Naive thymus-derived CD8-positive, alpha-beta T cell (primary cell): ENCODE data around the gene WFS1. TPM values are rescaled to one million over a fixed set of nuclear protein-coding genes. Genes with fewer than 3 reads are reported as not detected.

Source experiments
- ATAC-seq, 2 donors: fragments of 150-1000 bp; cut with Tn5 transposase in 1 of 2; sonication (Bioruptor Pico), chemical (Tn5 transposase) in 1 of 2; 1 replicate in 1 of 2; 2 replicates in 1 of 2; pipeline ENCODE4 v1.10.0; 2021; ENCODE audit warnings: mild to moderate bottlenecking in 2 of 2, moderate library complexity in 2 of 2
- POLR2A ChIA-PET: fragments of 350-600 bp; sonication (Branson Sonifier 250); formaldehyde crosslinking; loops from one replicate; lab custom pipeline; 2021; ENCODE audit warnings: antibody characterized with exemption; lab: Charles Lee
- DNase-seq, 10 donors: peaks; one replicate each; pipeline versions ENCODE4 v3.0.0 to v3.0.0-alpha.2; 2020 to 2022
- H3K27ac Mint-ChIP-seq, 10 donors: one replicate each; pipeline ENCODE4 v1.8.0; 2020 to 2022; ENCODE audit warnings: mild to moderate bottlenecking in 10 of 10, mixed read lengths in 10 of 10, moderate library complexity in 4 of 10, inconsistent platforms in 1 of 10
- H3K27me3 Mint-ChIP-seq, 5 donors: one replicate each; pipeline ENCODE4 v1.8.0; 2021 to 2022; ENCODE audit warnings: mixed read lengths in 5 of 5
- H3K36me3 Mint-ChIP-seq, 3 donors: one replicate each; pipeline ENCODE4 v1.8.0; 2020 to 2022; ENCODE audit warnings: mixed read lengths in 3 of 3, mild to moderate bottlenecking in 2 of 3, inconsistent platforms in 1 of 3
- H3K4me1 Mint-ChIP-seq, 4 donors: one replicate each; pipeline ENCODE4 v1.8.0; 2021 to 2022; ENCODE audit warnings: mixed read lengths in 4 of 4
- H3K4me3 Mint-ChIP-seq, 10 donors: one replicate each; pipeline ENCODE4 v1.8.0; 2020 to 2022; ENCODE audit warnings: mild to moderate bottlenecking in 10 of 10, mixed read lengths in 10 of 10, moderate library complexity in 6 of 10, inconsistent platforms in 1 of 10
- H3K9me3 Mint-ChIP-seq, 9 donors: one replicate each; pipeline ENCODE4 v1.8.0; 2020 to 2022; ENCODE audit warnings: mixed read lengths in 9 of 9, mild to moderate bottlenecking in 3 of 9, inconsistent platforms in 1 of 9, moderate library complexity in 1 of 9
- polyA plus RNA-seq, 3 donors: library from polyadenylated mRNA; unstranded; fragments of 300-500 nt; fragmentation: Illumina TruSeq; gene quantifications; one replicate each; pipeline ENCODE4 v1.2.3, GENCODE V29; 2021
- total RNA-seq, 8 experiments: library from RNA in 2 of 8; stranded (reverse) in 2 of 8; gene quantifications; one replicate each; pipeline ENCODE4 v1.2.3 and lab custom pipeline; 2021 to 2026

Gene WFS1
- total and polyA plus RNA-seq, 5 experiments from 2014 or later: 2.9 to 5.9 (median 4.8) TPM

DNA sequence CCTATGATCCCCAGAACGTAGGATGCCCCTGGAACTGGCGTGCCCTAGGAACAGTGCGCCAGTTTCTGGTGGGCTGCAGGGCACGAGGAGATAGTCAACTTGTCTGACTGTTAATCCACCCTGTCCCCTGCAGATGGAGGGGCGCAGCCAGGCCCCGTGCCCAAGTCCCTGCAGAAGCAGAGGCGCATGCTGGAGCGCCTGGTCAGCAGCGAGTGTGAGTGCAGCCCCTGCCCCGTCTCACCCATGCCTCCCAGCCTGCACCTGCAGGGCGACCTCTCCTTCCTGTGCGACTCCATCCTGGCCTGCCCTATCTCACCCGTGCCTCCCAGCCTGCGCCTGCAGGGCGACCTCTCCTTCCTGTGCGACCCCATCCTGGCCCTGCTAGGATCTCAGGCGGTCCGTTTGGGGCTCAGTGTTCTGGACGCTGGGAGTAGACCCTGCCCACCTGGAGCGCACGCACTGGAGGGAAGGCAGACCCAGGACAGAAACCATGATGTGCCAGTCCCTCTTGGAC is 22.2 kb downstream of the WFS1 start:
- POLR2A ChIA-PET: no interaction called here
- ATAC-seq (no peak), DNase-seq (no peak)
- H3K27me3 Mint-ChIP-seq: no peaks in the 10 kb centered on the region
- H3K4me3 Mint-ChIP-seq: no peak overlapping the region
- no peaks in the 10 kb centered on the region for H3K9me3 Mint-ChIP-seq
- H3K36me3 Mint-ChIP-seq: peaks cover 0 to 10% (median 4%) of the 10 kb centered on the region in 3 donors
- H3K27ac Mint-ChIP-seq: no peak overlapping the region
- H3K4me1 Mint-ChIP-seq: peaks cover 0 to 7% (median 0%) of the 10 kb centered on the region in 4 donors

DNA sequence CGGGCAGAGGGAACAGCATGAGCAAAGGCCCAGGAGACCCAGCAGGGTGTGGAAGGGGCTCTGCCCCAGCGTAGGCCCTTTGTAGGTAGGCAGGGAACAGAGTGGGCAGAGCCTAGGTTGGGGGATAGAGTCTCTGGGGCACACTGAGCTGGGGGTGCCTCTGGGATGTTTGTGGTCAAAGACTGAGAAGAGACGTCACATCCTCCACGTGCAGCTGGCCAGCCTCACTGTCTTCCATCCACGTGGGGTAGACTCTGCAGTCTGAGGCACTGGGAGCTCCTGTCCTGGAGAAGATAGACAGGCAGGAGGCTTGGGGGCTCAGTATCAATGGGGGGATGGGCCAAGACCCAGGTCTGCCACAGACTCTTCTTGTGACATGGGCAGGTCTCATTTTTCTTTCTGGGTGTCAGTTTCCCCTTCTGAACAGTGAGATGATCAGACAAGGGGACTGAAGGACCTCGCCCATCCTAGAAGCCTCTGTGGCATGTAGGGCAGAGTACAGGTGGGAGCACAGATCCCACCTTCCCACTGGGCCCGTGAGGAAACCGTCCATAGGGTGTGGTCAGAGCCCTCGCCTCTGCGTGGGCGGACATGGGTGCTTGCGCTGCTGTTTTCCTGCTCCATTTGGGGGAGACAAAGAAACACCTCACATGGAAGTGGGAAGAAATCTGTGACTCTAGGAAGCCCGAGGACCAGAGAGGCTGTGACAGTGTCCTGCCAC is 22.9 kb downstream of the WFS1 start:
- POLR2A ChIA-PET: no interaction called here
- DNase-seq (no peak), ATAC-seq (no peak)
- Mint-ChIP-seq H3K9me3 (no peaks in the 10 kb centered on the region), H3K27me3 (no peaks in the 10 kb centered on the region), H3K4me1 (peaks cover 0 to 7% (median 0%) of the 10 kb centered on the region in 4 donors), H3K36me3 (peaks cover 0 to 13% (median 4%) of the 10 kb centered on the region in 3 donors), H3K27ac (no peak overlapping the region), H3K4me3 (no peak overlapping the region)

DNA sequence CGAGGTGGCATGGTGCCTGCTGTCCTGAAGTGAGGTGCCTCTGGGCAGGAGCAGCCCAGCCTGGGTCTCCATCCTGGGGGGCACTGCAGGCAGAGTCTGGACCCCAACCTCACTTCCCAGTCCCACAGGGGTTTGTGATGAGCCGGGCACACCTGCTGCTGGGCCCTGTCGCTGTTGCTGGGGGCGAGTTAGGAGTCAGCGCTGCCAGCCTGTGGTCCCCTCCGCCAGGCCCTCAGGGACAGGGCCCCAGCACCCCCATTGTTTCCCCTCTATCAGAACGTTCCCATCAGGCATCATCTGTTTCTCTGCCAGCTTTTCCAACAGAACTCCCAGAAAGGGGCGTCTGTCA is 23.4 kb downstream of the WFS1 start:
- Mint-ChIP-seq H3K9me3 (no peaks in the 10 kb centered on the region), H3K27me3 (no peaks in the 10 kb centered on the region), H3K4me3 (no peak overlapping the region), H3K27ac (no peak overlapping the region), H3K4me1 (peaks cover 0 to 7% (median 0%) of the 10 kb centered on the region in 4 donors), H3K36me3 (peaks cover 0 to 14% (median 2%) of the 10 kb centered on the region in 3 donors)
- POLR2A ChIA-PET: no interaction called here
- ATAC-seq (no peak), DNase-seq (no peak)

DNA sequence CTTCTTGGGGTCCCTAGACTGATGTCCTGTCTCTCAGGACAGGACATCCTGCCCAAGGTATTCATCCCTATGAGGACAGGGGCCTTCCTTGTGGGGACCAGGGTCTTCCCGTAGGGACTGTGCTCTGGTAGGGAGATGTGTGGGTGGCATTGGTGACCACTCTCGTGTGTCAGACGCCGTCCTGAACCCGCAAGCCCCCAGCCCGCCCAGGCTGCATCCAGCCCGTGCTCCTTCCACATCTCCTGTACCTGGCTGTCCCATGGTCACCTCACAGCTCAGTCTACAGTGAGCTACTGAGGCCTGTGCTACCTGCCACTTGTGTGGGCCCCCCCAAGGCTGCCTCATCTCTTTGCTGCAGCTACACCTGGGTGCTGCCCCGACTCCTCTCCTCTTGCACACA is 24.0 kb downstream of the WFS1 start:
- Mint-ChIP-seq H3K27me3 (no peaks in the 10 kb centered on the region), H3K27ac (no peak overlapping the region), H3K36me3 (peaks cover 0 to 12% (median 0%) of the 10 kb centered on the region in 3 donors), H3K4me3 (no peak overlapping the region), H3K4me1 (peaks cover 0 to 7% (median 0%) of the 10 kb centered on the region in 4 donors), H3K9me3 (no peaks in the 10 kb centered on the region)
- ATAC-seq (no peak), DNase-seq (no peak)
- POLR2A ChIA-PET: no interaction called here

DNA sequence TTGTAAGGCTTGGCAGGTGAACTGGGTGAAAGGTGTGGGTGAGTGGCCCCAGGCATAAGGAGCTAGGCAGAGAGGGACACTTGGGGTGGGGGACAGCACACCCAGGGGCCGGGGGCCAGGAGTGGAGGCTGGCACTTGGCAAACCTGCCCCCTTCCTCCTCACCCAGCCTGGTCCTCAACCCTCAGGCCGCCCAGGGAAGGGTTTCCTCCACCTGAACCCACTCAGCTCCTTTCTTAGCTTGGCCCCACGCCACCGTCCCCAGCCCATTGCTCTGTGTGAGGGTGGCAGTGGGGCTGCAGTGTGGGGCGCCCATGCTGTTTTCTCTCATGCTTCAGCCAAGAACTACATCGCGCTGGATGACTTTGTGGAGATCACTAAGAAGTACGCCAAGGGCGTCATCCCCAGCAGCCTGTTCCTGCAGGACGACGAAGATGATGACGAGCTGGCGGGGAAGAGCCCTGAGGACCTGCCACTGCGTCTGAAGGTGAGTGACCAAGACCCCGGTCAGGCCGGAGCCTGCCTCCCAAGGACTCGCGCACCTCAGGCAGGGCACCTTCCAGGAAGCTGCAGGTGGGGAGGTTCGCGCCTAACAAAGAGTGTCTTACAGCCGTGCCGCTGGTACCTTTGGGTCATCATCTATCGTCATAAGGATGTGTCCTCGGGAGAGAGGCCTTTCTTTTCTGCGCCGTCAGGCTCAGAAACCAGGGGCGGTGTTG is 25.2 kb downstream of the WFS1 start:
- no peaks in the 10 kb centered on the region for H3K9me3 Mint-ChIP-seq
- peaks cover 0 to 7% (median 0%) of the 10 kb centered on the region in 4 donors for H3K4me1 Mint-ChIP-seq
- ATAC-seq (no peak), DNase-seq (no peak)
- no peak overlapping the region for H3K27ac Mint-ChIP-seq
- no peak overlapping the region for H3K4me3 Mint-ChIP-seq
- H3K27me3 Mint-ChIP-seq: no peaks in the 10 kb centered on the region
- POLR2A ChIA-PET: no interaction called here
- peaks cover 0 to 11% (median 0%) of the 10 kb centered on the region in 3 donors for H3K36me3 Mint-ChIP-seq

DNA sequence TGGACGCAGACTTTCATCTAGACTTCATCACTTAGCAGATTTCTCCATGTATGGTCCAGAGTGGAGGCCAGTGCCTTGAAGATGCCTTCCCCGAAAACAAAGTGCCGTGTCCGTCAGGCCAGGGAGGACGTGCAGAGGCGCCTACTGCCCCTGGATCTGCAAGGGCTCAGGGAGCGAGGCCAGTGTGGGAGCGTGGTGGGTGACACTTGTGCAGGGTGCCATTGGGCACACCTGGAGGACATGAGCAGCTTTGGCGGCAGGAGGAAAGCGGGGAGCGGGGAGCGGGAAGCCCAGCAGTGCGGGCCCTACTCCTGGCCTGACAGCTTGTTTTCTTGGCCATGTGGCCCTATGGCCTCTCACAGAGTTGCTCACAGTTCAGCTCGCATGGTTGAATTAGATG is 25.8 kb downstream of the WFS1 start:
- H3K4me3 Mint-ChIP-seq: no peak overlapping the region

DNA sequence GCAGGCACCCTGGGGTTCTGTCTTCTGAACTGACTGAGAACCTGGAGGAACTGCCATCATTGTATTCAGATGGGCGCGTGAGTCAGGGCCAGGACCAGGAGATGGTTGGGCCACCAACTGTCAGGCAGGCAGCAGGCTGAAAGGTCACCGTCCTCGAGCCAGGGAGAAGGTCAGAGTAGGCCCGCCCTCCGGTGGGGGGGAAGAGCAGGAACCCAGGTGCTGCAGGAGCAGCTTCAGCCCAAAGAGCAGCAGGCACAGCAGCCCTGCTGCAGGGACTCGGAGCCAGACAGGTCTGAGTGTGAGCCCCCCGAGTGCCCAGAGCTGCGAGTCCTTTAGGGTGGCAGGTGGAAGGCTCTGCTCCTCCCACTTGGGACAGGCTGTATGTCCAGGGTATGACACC is 26.4 kb downstream of the WFS1 start:
- DNase-seq (no peak), ATAC-seq (no peak)
- peaks cover 0 to 13% (median 6%) of the 10 kb centered on the region in 3 donors for H3K36me3 Mint-ChIP-seq
- H3K4me1 Mint-ChIP-seq: peaks cover 0 to 7% (median 0%) of the 10 kb centered on the region in 4 donors
- POLR2A ChIA-PET: no interaction called here
- no peak overlapping the region for H3K4me3 Mint-ChIP-seq
- H3K27me3 Mint-ChIP-seq: no peaks in the 10 kb centered on the region
- H3K9me3 Mint-ChIP-seq: no peaks in the 10 kb centered on the region
- no peak overlapping the region for H3K27ac Mint-ChIP-seq

More for the DNA sequence above, 25.8 kb downstream of the WFS1 start:
- H3K36me3 Mint-ChIP-seq: peaks cover 0 to 11% (median under 1%) of the 10 kb centered on the region in 3 donors
- peaks cover 0 to 7% (median 0%) of the 10 kb centered on the region in 4 donors for H3K4me1 Mint-ChIP-seq
- H3K27me3 Mint-ChIP-seq: no peaks in the 10 kb centered on the region
- ATAC-seq (no peak), DNase-seq (no peak)
- H3K9me3 Mint-ChIP-seq: no peaks in the 10 kb centered on the region
- no peak overlapping the region for H3K27ac Mint-ChIP-seq
- POLR2A ChIA-PET: no interaction called here

DNA sequence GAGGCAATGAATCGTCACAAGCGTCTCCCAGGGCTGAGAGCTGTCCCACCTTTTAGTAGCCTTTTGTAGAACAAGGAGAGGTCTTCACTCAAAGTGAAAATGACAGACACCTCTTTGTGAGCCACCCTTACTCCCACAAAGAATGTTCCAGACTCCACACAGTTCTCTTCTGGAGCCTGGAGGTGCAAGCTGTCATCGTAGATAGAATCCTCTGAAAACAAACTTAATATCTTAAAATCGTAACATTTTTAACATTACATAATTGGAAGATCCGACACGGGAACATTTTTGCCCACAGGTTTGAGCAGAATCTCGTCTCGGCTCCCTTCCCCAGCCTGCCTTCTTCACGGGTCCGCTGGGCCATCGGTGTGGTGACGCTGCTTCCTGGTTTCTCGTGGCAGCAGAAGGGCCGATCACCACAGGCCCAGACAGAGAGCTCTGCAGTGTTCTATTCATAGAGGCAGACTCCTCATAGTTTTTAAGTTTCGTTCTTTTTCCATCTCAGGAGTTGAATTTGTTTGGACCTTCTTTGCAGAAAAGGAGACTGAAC is 27.7 kb downstream of the WFS1 start:
- peaks cover 0 to 7% (median 0%) of the 10 kb centered on the region in 4 donors for H3K4me1 Mint-ChIP-seq
- no peak for DNase-seq
- peaks cover 0 to 22% (median 13%) of the 10 kb centered on the region in 3 donors for H3K36me3 Mint-ChIP-seq
- POLR2A ChIA-PET: no interaction called here
- no peak overlapping the region for H3K4me3 Mint-ChIP-seq
- no peak overlapping the region for H3K27ac Mint-ChIP-seq
- no peak for ATAC-seq
- H3K27me3 Mint-ChIP-seq: no peaks in the 10 kb centered on the region
- H3K9me3 Mint-ChIP-seq: no peaks in the 10 kb centered on the region

- Mint-ChIP-seq H3K27me3 (no peaks in the 10 kb centered on the region), H3K36me3 (peaks cover 0 to 22% (median 17%) of the 10 kb centered on the region in 3 donors)
These were observed 28.4 kb downstream of the WFS1 start for GRCh38 chr4:6298035-6298434.

DNA sequence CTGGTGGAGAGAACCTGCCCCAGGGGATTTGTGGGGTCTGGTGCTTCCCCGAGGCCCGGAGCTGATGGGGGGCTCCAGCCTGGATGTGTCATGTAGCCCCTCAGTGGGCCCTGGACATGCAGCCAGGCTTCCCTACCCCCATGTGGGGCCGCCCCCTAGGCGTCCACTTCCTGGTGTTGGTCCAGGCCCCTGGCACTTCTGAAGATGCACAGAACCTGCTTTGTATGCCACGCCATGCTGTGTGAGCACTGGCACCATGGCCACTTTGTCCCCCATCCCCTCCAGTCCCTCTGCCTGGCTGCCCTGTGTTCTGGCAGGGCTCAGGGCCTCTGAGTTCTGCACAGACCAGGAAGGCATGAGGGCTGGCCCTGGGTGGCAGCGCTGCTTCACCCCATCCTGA is 29.2 kb downstream of the WFS1 start:
- H3K36me3 Mint-ChIP-seq: peaks cover 0 to 22% (median 17%) of the 10 kb centered on the region in 3 donors
- H3K9me3 Mint-ChIP-seq: no peaks in the 10 kb centered on the region
- no peaks in the 10 kb centered on the region for H3K27me3 Mint-ChIP-seq
- ATAC-seq: no peak
- DNase-seq: no peak
- no peak overlapping the region for H3K4me3 Mint-ChIP-seq
- H3K27ac Mint-ChIP-seq: no peak overlapping the region
- POLR2A ChIA-PET: no interaction called here
- peaks cover 0 to 5% (median 0%) of the 10 kb centered on the region in 4 donors for H3K4me1 Mint-ChIP-seq

More at GRCh38 chr4:6298035-6298434, 28.4 kb downstream of the WFS1 start:
- Mint-ChIP-seq H3K9me3 (no peaks in the 10 kb centered on the region), H3K4me1 (peaks cover 0 to 7% (median 0%) of the 10 kb centered on the region in 4 donors), H3K27ac (peak overlapping the region in 1 of 10 donors; percentile 15), H3K4me3 (no peak overlapping the region)
- no peak for ATAC-seq
- no peak for DNase-seq
- POLR2A ChIA-PET: no interaction called here

DNA sequence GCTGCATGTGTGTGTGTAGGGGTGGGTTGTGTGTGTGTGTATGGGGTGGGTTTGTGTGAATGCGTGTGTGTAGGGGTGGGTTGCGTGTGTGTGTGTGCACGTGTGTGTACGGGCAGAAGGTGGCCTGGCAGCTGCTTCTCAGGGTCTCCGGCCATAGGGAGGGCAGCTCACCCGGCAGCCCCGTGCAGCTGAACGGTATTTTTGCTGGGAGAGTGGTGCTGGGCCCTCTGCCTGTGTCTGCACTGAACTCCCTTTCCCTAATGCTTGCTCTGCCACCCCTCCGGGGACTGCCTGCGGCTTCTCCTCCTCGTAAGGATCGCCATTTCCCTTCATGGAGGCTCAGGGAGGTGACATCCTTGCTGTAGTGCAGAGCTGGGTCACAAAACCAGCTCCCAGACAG is 30.2 kb downstream of the WFS1 start:
- POLR2A ChIA-PET: no interaction called here
- Mint-ChIP-seq H3K9me3 (no peaks in the 10 kb centered on the region), H3K4me1 (no peaks in the 10 kb centered on the region), H3K27me3 (no peaks in the 10 kb centered on the region), H3K4me3 (no peak overlapping the region), H3K27ac (no peak overlapping the region), H3K36me3 (peaks cover 0 to 19% (median 17%) of the 10 kb centered on the region in 3 donors)
- ATAC-seq: no peak
- DNase-seq: no peak

- peaks cover 0 to 18% (median 17%) of the 10 kb centered on the region in 3 donors for H3K36me3 Mint-ChIP-seq
- DNase-seq (no peak), ATAC-seq (no peak)
- no peak overlapping the region for H3K4me3 Mint-ChIP-seq
- H3K4me1 Mint-ChIP-seq: no peaks in the 10 kb centered on the region
- H3K27me3 Mint-ChIP-seq: no peaks in the 10 kb centered on the region
- H3K27ac Mint-ChIP-seq: peak overlapping the region in 1 of 10 donors; percentile 46
- POLR2A ChIA-PET: no interaction called here
- H3K9me3 Mint-ChIP-seq: no peaks in the 10 kb centered on the region
These were observed 30.7 kb downstream of the WFS1 start for GRCh38 chr4:6300359-6300758.
